GM12878 (cell line): ENCODE results near the gene CCL16. TPM values are rescaled to one million over a fixed set of nuclear protein-coding genes. Genes with fewer than 3 reads are reported as not detected.

Source experiments
- ATAC-seq: fragments of 200-7000 bp; cut with Tn5 transposase; 3 replicates; pipeline ENCODE4 v1.9.1; 2020; ENCODE audit warnings: mild to moderate bottlenecking, moderate library complexity
- BruUV-seq: library from RNA; stranded (reverse); fragments of 400-500 nt; replicated peaks from 2 replicates; lab custom pipeline; 2021; lab: Mats Ljungman, UMichigan
- CTCF ChIA-PET: fragments of 300-600 bp; sonication (Branson Sonifier 250); formaldehyde crosslinking; extraction: SDS; loops from one replicate; lab custom pipeline; 2021; ENCODE audit warnings: inconsistent platforms; lab: Yijun Ruan, JAX
- POLR2A ChIA-PET: fragments of 350-600 bp; formaldehyde crosslinking; extraction: SDS; loops from one replicate; lab custom pipeline; 2021; ENCODE audit warnings: inconsistent platforms; lab: Charles Lee
- RAD21 ChIA-PET: fragments of 300-600 bp; sonication (Branson Sonifier 250); formaldehyde crosslinking; loops from one replicate; lab custom pipeline; 2023; ENCODE audit warnings: antibody characterized with exemption; ENCODE audit not compliant: unreplicated experiment; lab: Charles Lee
- SMC1A ChIA-PET: fragments of 300-600 bp; sonication (Branson Sonifier 250); formaldehyde crosslinking; loops from one replicate; lab custom pipeline; 2023; ENCODE audit not compliant: unreplicated experiment, uncharacterized antibody; lab: Charles Lee
- DNase-seq: peaks from one replicate; pipeline ENCODE4 v3.0.0-alpha.2; 2011; ENCODE audit warnings: low read depth, low spot score
- FAIRE-seq: peaks from 3 replicates; lab custom pipeline; 2011; peaks lifted over from hg19 to GRCh38; lab: Jason Lieb, UNC
- H2AFZ ChIP-seq: 2 replicates; pipeline ENCODE4 v1.6.0; 2011; ENCODE audit warnings: low read depth, low read length, control low read depth; ENCODE audit not compliant: control insufficient read depth
- H3K27ac ChIP-seq: 2 replicates; pipeline ENCODE4 v1.5.1; 2011; ENCODE audit warnings: control low read depth; ENCODE audit not compliant: control insufficient read depth, insufficient read depth
- H3K27me3 ChIP-seq, 2 experiments: replicated peaks in 1 of 2; 2 replicates each; pipeline versions ENCODE4 v1.6.0 to v1.6.1; 2011; ENCODE audit warnings: low read length in 1 of 2; ENCODE audit not compliant: control insufficient read depth in 2 of 2, insufficient read depth in 2 of 2
- H3K36me3 ChIP-seq, 2 experiments: 2 replicates each; pipeline ENCODE4 v1.5.1; 2011; ENCODE audit warnings: low read length in 1 of 2; ENCODE audit not compliant: control insufficient read depth in 2 of 2, insufficient read depth in 2 of 2
- H3K4me1 ChIP-seq: 2 replicates; pipeline ENCODE4 v1.6.1; 2011; ENCODE audit warnings: mild to moderate bottlenecking, low read length, moderate library complexity, mixed read lengths; ENCODE audit not compliant: control insufficient read depth, insufficient read depth
- H3K4me2 ChIP-seq: 2 replicates; pipeline ENCODE4 v1.6.0; 2011; ENCODE audit warnings: control low read depth; ENCODE audit not compliant: control insufficient read depth, insufficient read depth
- H3K4me3 ChIP-seq: fragments of 200-600 bp; sonication (generic); 2 replicates; pipeline ENCODE4 v1.5.1; 2016
- H3K79me2 ChIP-seq: 2 replicates; pipeline ENCODE4 v1.6.0; 2011; ENCODE audit warnings: low read length; ENCODE audit not compliant: control insufficient read depth, insufficient read depth
- H3K9ac ChIP-seq: 2 replicates; pipeline ENCODE4 v1.8.0; 2011; ENCODE audit warnings: low read length, control low read depth, mixed read lengths; ENCODE audit not compliant: control insufficient read depth, insufficient read depth
- H3K9me3 ChIP-seq: replicated peaks from 3 replicates; pipeline ENCODE4 v1.5.1; 2011; ENCODE audit warnings: mild to moderate bottlenecking, low read length; ENCODE audit not compliant: control insufficient read depth, insufficient read depth
- H4K20me1 ChIP-seq: 2 replicates; pipeline ENCODE4 v1.6.0; 2011; ENCODE audit not compliant: control insufficient read depth, insufficient read depth
- E2F4 ChIP-seq: IDR thresholded peaks from 2 replicates; pipeline ENCODE4 v1.6.1; 2012; ENCODE audit warnings: low read depth, low read length, improper control_type of control experiment
- EED ChIP-seq: sonication (generic); IDR thresholded peaks from 2 replicates; pipeline ENCODE4 v1.6.1; 2016; ENCODE audit warnings: antibody characterized with exemption, low read depth
- FOS ChIP-seq: IDR thresholded peaks from 3 replicates; pipeline ENCODE4 v1.6.1; 2011; ENCODE audit warnings: borderline replicate concordance; ENCODE audit not compliant: insufficient read length; ENCODE audit errors: extremely low read depth
- GATAD2B ChIP-seq: fragments of 450-650 bp; conservative IDR thresholded peaks from 2 replicates; pipeline ENCODE4 v1.6.1; 2017; ENCODE audit warnings: low read depth, mild to moderate bottlenecking, moderate library complexity
- HDAC6 ChIP-seq: fragments of 200-600 bp; sonication (generic); IDR thresholded peaks from one replicate; pipeline ENCODE4 v1.8.0; 2017; ENCODE audit warnings: antibody characterized with exemption; ENCODE audit not compliant: unreplicated experiment
- HDGF ChIP-seq: fragments of 450-650 bp; IDR thresholded peaks from 2 replicates; pipeline ENCODE4 v1.6.1; 2016; ENCODE audit warnings: antibody characterized with exemption
- MEF2A ChIP-seq: IDR thresholded peaks from 2 replicates; pipeline ENCODE4 v1.6.1; 2011; ENCODE audit warnings: low read depth, mild to moderate bottlenecking, low read length, moderate library complexity; ENCODE audit not compliant: insufficient read depth
- NFXL1 ChIP-seq: fragments of 450-650 bp; IDR thresholded peaks from 2 replicates; pipeline ENCODE4 v1.6.1; 2017; ENCODE audit warnings: antibody characterized with exemption, mild to moderate bottlenecking, borderline replicate concordance
- PBX3 ChIP-seq: IDR thresholded peaks from 2 replicates; pipeline ENCODE4 v1.6.1; 2011; ENCODE audit warnings: mild to moderate bottlenecking, low read depth, low read length, moderate library complexity; ENCODE audit not compliant: insufficient replicate concordance
- PRDM15 ChIP-seq: fragments of 450-650 bp; formaldehyde crosslinking; IDR thresholded peaks from 2 replicates; pipeline ENCODE4 v1.4.0; 2020; ENCODE audit warnings: mild to moderate bottlenecking, moderate library complexity
- RAD21 ChIP-seq: IDR thresholded peaks from 2 replicates; pipeline ENCODE4 v1.6.1; 2011; ENCODE audit warnings: mild to moderate bottlenecking, low read depth, low read length, moderate library complexity; ENCODE audit not compliant: insufficient read depth
- SMC3 ChIP-seq: IDR thresholded peaks from 2 replicates; pipeline ENCODE4 v1.6.1; 2011; ENCODE audit warnings: low read length, improper control_type of control experiment, borderline replicate concordance
- SPI1 ChIP-seq: IDR thresholded peaks from 2 replicates; pipeline ENCODE4 v1.6.1; 2011; ENCODE audit warnings: low read depth, mild to moderate bottlenecking, low read length, moderate library complexity, borderline replicate concordance; ENCODE audit not compliant: insufficient read depth
- TBL1XR1 ChIP-seq: IDR thresholded peaks from 2 replicates; pipeline ENCODE4 v1.6.1; 2012; ENCODE audit warnings: low read depth, low read length, improper control_type of control experiment
- TCF7 ChIP-seq: IDR thresholded peaks from 2 replicates; pipeline ENCODE4 v1.6.1; 2014; ENCODE audit warnings: antibody characterized with exemption, borderline replicate concordance
- YY1 ChIP-seq: IDR thresholded peaks from 2 replicates; pipeline ENCODE4 v1.6.1; 2011; ENCODE audit warnings: low read depth, mild to moderate bottlenecking, low read length
- ZNF217 ChIP-seq: fragments of 450-650 bp; IDR thresholded peaks from 2 replicates; pipeline ENCODE4 v1.6.1; 2017; ENCODE audit warnings: antibody characterized with exemption, mild to moderate bottlenecking
- ZNF24 ChIP-seq: fragments of 450-650 bp; IDR thresholded peaks from 2 replicates; pipeline ENCODE4 v1.6.1; 2017; ENCODE audit warnings: antibody characterized with exemption, mild to moderate bottlenecking
- ZSCAN29 ChIP-seq: fragments of 450-650 bp; IDR thresholded peaks from 2 replicates; pipeline ENCODE4 v1.6.1; 2017; ENCODE audit warnings: mild to moderate bottlenecking, moderate library complexity
- WGBS: methylation state at CpG from one replicate; pipeline ENCODE4 v1.1.6; 2016; ENCODE audit warnings: low lambda C conversion rate; ENCODE audit not compliant: insufficient replicate concordance, insufficient coverage; ENCODE audit errors: missing lambda C conversion rate; 5-methylcytosine and 5-hydroxymethylcytosine counted together
- in situ Hi-C: fragments of 300-500 bp; cut with MboI; formaldehyde crosslinking; loops from 9 replicates; pipeline ENCODE4 v1.14.3; 2018; ENCODE audit warnings: mixed read lengths
- intact Hi-C: fragments of 100-400 bp; cut with micrococcal nuclease; formaldehyde crosslinking; loops from one replicate; pipeline ENCODE4 v1.14.2; 2022; ENCODE audit not compliant: unreplicated experiment
- polyA plus RNA-seq, 11 experiments: library from polyadenylated mRNA; depleted of rRNA in 4 of 11; unstranded in 6 of 11; stranded (reverse) in 5 of 11; fragments of >200 nt; fragmentation: Nextera tagmentation in 4 of 11; fragmentation: Illumina TruSeq in 1 of 11; extraction: Ambion mirVana in 4 of 11; extraction: Trizol in 1 of 11; gene quantifications; 1 replicate in 1 of 11; 2 replicates in 10 of 11; pipeline versions ENCODE4 v1.2.1 to v1.2.3, GENCODE V29; 2011 to 2016; ENCODE audit warnings: inconsistent platforms in 2 of 11, missing spikeins in 2 of 11, low read depth in 1 of 11
- total RNA-seq, 4 experiments: library from RNA; depleted of rRNA in 3 of 4; stranded (reverse); fragments of >200 nt in 3 of 4; fragmentation: Illumina TruSeq in 1 of 4; extraction: Trizol in 1 of 4; gene quantifications; 2 replicates each; pipeline versions ENCODE4 v1.2.1 to v1.2.3, GENCODE V29; 2013 to 2021

The CCL16 gene
- total and polyA plus RNA-seq, 10 of the 15 experiments (the other 5 are each of a cell fraction or from before 2014, with no cell fraction given), result not detected

GRCh38 chr17:35981908-35982330 is 622 bp upstream of the CCL16 start:
- POLR2A ChIA-PET, result interaction anchor here (0.7 to 1.0 kb wide), 2 partner anchors 9 to 107 kb away, joined by 3 to 4 read pairs; no protein-coding TSS in a partner anchor
- ATAC-seq (peak; percentile 49), FAIRE-seq (no peak), DNase-seq (no peak)
- no peak overlapping the region for H3K4me3 ChIP-seq
- BruUV-seq, result no TSS peak
- CTCF ChIA-PET, result interaction anchor here (0.5 to 19.0 kb wide), 17 partner anchors 9 to 732 kb away, joined by 3 to 622 read pairs (median 5); partner anchors contain the start of gene CCL23
- H3K27ac ChIP-seq, result no peak overlapping the region
- RAD21 ChIA-PET, result interaction anchor here (0.6 to 17.2 kb wide), 14 partner anchors 9 to 166 kb away, joined by 3 to 342 read pairs (median 4); partner anchors contain the start of gene CCL18
- SMC1A ChIA-PET, result interaction anchor here (0.7 to 17.2 kb wide), 13 partner anchors 9 to 744 kb away, joined by 3 to 485 read pairs (median 5); partner anchors contain the start of gene CCL15
- H3K4me2 ChIP-seq, result no peak overlapping the region
- H3K79me2 ChIP-seq, result no peaks in the 10 kb centered on the region
- no peak overlapping the region for H2AFZ ChIP-seq
- H4K20me1 ChIP-seq, result no peaks in the 10 kb centered on the region
- H3K9me3 ChIP-seq, result no peaks in the 10 kb centered on the region; the same call in 1 of the 3 replicates
- in situ Hi-C loops (no loop called here), intact Hi-C loops (no loop called here)
- peaks cover 6% of the 10 kb centered on the region; the same call in 1 of the 2 replicates for H3K4me1 ChIP-seq
- WGBS, result 13% methylated on average over 4 of the region's 4 CpGs
- H3K9ac ChIP-seq, result no peak overlapping the region
- no peaks in the 10 kb centered on the region for H3K36me3 ChIP-seq
- no peaks in the 10 kb centered on the region for H3K27me3 ChIP-seq
- TF ChIP-seq RAD21 (peak; percentile 71), NFXL1 (no peak), GATAD2B (no peak), TBL1XR1 (no peak), HDAC6 (no peak), EED (no peak), MEF2A (no peak), E2F4 (no peak), ZSCAN29 (no peak), FOS (no peak), PRDM15 (no peak), SMC3 (peak; percentile 58; the same call in 1 of the 2 replicates), PBX3 (no peak), YY1 (no peak), HDGF (no peak), ZNF217 (no peak), SPI1 (no peak), TCF7 (no peak), ZNF24 (no peak)
